ENCODE data around the gene TFDP1.

The TFDP1 gene, protein sequence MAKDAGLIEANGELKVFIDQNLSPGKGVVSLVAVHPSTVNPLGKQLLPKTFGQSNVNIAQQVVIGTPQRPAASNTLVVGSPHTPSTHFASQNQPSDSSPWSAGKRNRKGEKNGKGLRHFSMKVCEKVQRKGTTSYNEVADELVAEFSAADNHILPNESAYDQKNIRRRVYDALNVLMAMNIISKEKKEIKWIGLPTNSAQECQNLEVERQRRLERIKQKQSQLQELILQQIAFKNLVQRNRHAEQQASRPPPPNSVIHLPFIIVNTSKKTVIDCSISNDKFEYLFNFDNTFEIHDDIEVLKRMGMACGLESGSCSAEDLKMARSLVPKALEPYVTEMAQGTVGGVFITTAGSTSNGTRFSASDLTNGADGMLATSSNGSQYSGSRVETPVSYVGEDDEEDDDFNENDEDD

DNA sequence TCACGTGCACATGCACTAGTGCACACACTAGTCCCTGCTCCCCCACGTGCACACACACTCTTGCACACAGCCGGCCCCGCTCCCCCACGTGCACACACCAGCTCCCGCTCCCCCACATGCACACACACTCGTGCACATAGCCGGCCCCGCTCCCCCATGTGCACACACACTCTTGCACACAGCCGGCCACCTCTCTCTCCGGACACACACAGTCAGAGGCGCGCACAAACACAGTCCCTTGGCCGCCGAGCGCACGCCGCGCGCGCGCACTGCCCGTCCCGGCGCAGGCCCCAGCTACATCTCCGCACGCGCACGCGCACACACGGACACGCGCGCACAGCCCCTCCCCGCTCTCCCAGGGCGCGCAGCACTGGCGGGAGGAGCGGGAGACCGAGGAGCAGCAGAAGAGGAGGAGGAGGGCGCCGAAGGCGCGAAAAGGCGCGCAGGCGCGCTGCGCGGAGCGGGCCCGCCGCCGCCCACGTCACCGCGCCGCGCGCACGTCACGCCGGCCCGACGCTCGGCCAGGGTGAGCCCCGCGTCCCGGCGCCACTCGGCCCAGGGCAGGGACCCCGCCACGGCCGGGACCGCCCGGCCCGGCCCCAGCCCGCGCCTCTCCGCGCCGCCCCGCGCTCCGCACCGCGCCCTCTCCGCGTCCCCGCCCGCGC is at the start of gene TFDP1:
TFDP1 (plus strand) TSS at position 549 of the 665 bp plus-strand sequence. CDS start 1,085 bp downstream, outside the sequence.
- DNase-seq (ENCODE audit: low read depth in 2 of 2), result peak; percentile 61 to 62

DNA sequence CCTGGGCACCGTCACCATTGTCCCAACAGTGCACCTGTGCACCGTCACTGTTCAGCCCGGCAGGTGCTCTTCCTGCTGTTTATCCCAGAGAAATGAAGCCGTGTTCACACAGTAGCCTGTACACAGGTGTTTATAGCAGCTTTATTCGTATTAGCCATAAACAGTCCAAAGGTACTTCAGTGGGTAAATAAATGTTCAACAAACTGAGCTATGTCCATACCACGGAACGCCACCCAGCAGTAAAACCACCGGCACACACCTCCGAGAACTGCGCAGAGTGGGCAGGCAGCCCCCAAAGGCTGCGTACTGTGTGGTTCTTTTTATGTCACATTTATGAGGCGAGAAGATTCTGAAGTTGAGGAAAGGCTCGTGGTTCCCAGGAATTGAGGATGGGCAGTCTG is 49.2 kb upstream of the TFDP1 start:
- no peak for DNase-seq (ENCODE audit: low read depth in 2 of 2)

DNA sequence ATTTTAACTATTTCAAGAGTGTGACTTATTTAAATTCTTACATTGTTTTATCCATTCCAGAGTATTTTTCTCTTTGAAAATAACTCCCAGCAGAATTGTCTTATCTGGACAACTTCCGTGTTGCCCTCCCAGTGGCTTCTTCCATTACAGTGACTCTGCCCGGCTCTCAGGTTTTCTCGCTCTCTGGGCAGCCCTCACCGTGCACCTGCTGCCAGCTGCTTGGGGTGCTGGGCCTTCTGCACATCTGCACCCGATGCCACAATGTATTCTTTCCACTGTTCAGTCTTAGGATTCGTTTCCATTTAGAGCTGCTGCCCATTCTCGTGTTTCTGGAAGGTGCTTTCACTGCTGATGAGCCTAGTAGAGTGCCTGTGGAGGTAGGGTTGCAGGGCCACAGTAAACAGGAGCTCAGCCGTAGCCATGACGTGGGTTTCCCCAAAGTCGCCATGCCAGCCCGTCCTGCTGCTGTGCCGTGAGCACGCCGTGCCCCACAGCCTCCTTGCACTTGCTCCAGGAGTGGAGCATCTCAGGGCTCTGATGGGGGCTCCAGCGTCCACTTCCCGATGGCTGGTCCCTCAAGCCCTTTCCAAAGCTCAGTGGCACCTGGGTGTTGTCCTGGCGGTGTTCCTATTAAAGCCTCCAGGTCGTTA is 48.0 kb upstream of the TFDP1 start:
- no peak for DNase-seq (ENCODE audit: low read depth in 2 of 2)

DNA sequence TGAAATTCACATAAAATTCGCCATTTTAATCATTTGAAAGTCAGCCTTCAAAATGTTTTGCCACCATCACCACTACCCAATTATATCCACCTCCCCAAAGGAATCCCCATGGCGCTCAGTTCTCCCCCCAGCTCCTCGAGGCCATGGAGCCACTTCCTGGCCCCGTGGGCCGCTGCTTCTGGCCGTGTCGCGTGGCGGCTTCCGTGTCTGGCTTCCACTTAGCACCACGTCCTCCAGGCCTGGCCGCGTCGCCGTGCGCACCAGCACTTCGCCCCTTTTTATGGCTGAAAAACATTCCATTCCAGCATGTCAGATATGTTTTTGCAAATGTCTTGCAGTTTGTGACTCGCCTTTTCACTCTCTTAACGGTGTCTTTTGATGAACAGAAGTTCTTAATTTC is 47.3 kb upstream of the TFDP1 start:
- no peak for DNase-seq (ENCODE audit: low read depth in 2 of 2)

DNA sequence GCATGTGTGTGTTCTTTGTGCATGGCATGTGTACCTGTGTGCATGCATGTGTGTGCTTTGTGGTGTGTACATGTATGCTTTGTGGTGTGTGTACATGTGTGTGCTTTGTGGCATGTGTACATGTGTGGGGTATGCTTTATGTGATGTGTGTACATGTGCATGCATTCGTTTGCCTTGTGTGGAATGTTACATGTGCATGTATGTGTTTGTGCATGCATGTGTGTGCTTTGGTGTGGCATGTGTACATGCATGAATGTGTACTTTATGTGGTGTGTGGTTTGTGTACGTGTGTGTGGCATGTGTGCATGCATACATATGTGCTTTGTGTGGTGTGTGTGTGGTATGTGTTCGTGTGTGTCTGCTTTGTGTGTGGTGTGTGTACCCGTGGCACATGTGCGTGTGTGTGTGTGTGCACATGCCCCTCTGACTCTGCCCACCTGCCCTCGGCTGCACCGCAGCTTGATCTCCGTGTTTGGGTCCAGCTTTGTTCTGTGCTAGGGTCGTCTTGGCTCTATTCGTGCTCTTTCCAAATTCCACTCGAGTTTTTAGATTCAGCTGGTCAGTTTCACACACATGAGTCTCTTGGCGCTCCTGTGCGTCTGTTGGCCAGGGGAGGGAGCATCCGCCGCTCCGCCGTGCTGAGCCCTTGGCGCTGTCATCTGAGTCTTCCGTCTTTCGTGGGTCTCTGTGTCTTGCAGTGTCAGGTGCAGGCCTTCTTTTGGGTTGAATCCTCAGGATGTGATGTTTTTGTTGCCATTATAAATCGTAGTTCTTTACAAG is 46.5 kb upstream of the TFDP1 start:
- DNase-seq (ENCODE audit: low read depth in 2 of 2), result no peak

DNA sequence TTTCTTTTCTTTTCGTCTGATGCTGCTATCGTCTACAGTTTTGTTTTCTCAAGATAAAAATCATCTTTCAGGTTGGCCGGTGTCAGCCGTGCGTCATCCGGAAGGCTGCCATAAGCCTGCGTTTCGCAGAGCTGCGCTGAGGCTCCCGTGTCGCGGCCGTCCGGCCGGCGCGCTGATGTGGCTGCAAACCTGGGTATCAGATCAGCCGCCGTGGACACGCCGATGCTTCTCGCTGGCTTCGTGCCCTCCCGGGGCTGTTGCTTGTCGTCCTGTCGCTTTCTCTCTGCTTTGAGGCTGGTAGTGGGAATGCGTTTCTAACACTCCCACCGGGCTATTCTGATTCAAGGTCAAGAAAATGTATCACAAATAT is 45.9 kb upstream of the TFDP1 start:
- DNase-seq (ENCODE audit: low read depth in 2 of 2), result no peak

DNA sequence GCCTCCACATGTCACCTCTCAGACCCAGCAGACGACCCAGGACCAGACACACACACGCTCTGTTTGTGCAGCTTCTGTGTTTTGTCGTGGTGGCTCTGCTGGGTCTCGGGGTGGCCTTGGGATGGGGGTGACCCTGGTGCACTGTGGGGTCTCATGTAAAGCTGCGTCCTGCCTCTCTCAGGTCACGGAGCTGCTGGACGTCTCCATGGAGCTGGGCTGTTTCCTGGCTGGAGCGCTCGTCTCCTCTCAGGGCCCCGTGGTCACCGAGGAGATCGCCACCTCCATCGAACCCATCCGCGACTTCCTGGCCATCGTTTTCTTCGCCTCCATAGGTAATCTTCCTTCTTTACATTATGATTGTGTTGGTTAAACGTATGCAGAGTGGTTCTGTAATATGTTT is 45.4 kb upstream of the TFDP1 start:
- no peak for DNase-seq (ENCODE audit: low read depth in 2 of 2)

DNA sequence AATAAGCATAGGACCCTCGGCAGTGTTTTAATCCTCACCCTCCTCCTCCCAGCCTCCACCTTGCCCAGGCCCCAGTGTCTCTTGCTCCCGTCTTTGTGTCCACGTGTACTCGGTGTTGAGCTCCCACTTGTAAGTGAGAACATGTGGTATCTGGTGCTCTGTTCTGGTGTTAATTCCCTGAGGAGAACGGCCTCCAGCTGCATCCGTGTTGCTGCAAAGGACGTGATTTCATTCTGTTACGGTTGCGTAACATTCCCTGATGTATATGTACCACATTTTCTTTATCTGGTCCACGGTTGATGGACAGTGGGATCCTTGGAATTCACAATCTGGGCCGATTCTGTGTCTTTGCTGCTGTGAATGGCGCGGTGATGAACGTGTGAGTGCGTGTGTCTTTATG is 44.7 kb upstream of the TFDP1 start:
- DNase-seq (ENCODE audit: low read depth in 2 of 2), result peak; percentile 60 to 62

DNA sequence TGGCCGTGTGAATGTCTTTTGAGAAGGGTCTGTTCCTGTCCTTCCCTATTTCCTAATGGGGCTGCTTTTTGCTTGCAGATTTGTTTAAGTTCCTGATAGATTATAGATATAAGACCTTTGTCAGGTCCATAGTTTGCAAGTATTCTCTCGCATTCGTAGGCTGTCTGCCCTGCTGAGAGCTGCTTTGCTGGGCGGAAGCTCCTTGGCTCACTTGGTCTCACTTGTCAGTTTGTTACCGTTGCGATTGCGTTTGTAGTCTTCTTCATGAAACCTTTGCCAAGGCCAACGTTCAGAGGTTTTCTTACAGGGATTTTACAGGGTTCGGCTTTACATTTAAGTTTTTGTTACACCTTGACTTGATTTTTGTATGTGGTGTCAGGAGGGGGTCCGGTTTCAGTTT is 44.0 kb upstream of the TFDP1 start:
- DNase-seq (ENCODE audit: low read depth in 2 of 2), result no peak

DNA sequence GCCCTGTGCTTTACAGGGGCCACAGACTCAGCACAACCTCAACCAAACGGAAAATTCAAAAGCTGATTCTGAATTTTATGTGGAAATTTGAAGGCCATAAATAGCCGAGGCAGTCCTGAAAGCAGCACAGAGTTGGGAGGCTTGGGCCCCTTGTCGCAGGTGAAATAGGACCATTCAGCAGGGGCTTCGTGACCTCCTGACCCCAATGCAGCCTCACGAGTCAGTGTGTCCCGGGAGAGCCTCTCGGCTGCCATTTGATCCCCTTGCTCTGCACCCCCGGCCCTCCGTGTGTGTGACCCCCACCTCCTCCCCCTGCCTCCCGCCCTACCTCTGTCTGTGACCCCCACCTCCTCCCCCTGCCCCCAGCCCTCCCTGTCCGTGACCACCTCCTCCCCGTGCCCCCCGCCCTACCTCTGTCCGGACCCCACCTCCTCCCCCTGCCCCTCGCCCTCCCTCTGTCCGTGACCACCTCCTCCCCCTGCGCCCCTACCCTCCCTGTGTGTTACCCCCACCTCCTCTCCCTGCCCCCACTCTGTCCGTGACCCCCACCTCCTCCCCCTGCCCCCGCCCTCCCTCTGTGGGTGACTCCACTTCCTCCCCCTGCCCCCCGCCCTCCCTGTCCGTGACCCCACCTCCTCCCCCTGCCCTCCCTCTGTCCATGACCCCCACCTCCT is 41.7 kb upstream of the TFDP1 start:
- DNase-seq (ENCODE audit: low read depth in 2 of 2), result no peak

DNA sequence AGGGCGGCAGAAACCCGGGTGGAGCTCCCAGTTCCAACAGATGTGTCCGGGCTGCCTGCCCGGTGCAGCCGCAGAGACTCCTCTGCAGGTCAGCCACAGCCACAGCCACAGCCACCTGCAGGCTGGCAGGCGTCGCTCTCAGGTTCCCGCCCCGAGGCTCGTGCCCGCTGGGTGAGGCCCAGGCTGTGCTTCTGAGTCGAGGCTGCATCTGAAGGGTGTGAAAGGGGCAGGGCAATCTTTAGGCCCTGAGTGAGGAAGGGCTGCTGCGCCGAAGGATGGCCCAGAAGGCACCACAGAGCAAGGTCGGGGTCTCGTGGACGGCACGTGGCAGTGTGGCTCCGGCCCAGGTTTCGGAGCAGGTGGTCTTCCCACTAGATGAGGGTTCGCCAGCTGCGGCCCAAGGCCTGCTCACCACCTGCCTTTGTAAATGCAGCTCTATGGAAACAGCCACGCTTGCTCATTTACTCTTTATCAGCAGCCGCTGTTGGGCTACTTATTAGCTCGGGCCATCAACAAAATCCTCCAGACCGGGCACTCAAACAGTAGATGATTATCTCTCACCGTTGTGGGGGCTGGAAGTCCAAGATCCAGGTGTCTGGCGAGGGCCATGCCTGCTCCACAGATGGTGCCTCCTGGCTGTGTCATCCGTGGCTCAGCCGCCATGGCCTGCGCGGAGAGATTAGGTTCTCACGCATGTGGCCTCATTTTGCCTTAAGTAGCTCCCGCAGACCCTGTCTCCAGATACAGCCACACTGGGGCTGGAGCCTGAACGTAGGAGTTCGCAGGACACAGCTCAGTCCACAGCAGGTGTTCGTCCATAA is 40.3 kb upstream of the TFDP1 start:
- no peak for DNase-seq (ENCODE audit: low read depth in 2 of 2)

DNA sequence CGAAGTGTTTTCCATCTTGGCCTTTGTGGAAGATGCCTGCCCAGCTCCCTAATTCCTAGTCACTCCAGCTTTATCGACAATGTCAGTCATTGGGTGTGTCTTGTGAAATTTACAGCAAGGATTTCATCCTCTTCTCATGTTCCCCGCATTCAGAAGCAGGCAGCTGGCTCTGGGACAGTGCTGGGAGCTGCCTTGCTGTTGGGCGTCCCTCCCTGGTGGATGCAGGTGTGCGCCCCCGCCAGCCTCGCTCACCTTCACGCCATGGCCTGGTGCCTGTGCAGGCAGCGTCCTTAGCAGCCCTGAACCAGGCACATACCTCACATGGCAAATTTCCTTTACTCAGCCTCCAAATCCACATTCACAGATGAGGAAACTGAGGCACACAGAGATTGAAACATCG is 39.7 kb upstream of the TFDP1 start:
- DNase-seq (ENCODE audit: low read depth in 2 of 2), result no peak

DNA sequence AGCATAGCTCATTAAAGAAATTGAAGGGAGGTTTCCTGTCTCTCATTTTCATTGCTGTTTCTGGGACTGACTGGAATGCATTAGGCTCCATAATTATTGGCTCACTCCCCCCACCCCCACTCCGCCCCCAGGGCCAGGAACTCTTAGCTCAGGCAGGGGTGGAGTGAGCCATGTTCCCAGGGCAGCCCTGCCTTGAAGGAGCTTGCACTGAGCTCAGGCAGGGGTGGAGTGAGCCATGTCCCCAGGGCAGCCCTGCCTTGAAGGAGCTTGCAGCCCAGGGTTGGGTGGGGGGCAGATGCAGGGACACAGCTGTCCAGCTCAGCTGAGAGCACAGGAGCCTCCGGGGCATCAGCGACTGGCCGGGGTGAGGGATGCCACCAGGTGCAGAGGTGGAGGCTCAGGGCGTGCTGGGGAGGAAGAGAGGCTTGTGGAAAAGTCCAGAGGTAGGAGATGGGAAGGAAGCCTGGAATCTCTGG is 39.1 kb upstream of the TFDP1 start:
- peak; percentile 22 to 23 for DNase-seq (ENCODE audit: low read depth in 2 of 2)

DNA sequence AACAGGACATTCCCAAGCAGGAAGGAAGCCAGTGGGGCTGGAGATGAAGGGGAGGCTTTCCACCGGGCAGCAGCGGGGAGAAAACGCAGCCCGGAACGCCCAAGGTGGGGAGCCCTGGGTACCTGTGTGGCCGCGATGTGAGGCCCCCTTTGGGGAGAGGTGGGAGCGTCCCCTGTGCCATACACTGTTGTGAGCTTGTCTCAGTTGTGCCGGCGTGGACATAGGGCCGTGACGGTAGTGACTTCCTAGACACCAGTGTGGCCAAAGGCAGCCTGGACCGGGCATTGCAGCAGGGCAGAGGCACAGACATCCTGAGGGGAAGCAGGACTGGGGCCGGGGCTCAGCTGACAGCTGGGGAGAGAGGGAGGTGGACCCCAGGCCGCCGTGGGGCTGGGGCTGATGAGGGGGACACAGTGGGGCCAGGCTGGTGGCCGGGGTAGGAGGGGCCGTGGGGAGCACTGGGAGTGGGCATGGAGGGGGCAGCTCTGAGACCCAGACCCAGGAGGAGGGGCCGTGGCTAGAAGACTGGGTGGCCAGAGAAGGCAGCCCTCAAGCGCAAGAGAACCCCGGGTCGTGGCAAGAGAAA is 38.5 kb upstream of the TFDP1 start:
- DNase-seq (ENCODE audit: low read depth in 2 of 2), result no peak

DNA sequence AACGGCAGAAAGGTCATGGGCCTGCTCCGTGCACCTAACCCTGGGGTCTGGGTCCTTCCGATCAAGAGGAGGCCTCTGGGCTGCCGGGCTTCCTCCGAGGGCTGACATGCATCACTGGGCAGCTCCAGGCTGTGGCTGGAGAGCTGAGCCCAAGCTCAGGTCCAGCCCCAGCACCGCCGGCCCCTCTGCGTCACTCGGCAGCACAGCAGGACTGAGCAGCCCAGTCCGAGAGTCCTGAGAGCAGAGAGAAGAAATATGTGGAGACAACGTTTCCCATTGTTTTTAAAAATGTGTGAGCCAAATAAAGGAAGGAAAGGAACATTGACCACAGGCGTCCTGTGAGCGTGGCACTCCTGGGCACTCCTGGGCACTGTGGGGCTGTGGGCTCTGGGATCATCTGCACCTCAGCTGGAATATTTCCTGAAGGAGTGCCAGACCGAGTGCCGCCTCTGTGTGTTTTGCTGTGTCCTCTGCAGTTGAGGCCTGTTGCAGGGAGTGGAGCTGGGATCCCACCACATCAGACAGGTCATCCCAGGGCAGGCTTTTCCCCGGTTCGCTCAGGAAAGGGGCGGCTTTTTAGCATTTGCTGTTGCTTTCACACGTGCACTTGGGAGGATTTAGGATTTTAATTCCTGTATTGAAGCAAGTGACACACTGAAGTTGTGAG is 37.8 kb upstream of the TFDP1 start:
- DNase-seq (ENCODE audit: low read depth in 2 of 2), result no peak

DNA sequence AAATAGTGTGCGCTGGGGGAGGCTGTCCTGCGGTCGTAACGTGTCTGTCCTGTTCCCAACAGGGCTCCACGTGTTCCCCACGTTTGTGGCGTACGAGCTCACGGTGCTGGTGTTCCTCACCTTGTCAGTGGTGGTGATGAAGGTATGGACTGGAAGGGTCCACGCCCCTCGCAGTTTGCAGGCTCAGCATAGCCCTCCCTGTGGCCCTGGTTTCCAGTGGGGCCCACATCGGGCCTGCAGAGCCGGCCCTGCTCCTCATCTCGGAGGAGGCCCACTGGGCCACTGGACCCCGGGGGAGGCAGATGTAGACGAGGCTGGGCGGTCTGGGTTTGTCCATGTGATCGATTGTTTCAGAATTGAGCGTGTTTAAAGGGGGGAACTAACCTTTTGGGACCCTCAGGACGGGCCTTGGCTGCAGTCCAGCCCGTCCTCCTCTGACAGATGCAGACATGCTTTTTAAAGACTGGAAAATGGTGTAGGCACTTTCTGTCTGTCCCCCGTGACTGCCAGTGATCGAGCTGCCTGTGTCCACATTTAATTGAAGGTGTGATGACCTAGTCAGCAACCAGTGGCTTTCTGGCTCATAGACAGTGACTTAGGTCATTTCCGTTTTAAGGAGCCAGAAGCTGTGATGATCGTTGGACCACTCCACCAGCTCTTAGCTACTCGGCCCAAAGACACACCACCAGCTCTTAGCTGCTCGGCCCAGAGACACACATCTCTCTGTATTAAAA is 37.1 kb upstream of the TFDP1 start:
- no peak for DNase-seq (ENCODE audit: low read depth in 2 of 2)

DNA sequence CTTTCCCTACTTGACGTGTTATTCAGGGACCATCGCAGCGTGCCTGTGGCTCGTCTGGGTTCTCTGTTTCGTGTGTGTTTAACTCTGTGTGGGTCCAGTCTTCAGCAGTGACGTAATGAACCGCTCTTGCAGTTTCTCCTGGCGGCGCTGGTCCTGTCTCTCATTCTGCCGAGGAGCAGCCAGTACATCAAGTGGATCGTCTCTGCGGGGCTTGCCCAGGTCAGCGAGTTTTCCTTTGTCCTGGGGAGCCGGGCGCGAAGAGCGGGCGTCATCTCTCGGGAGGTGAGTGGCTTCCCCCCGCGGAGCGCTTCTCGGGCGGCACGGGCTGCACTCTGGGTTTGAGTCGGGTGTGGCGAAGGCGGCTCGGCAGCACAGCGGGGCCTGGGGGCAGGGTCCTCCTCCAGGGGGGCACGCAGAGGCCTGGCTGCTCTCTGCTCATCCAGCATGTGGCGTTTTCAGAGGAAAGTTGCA is 36.3 kb upstream of the TFDP1 start:
- DNase-seq (ENCODE audit: low read depth in 2 of 2), result no peak

DNA sequence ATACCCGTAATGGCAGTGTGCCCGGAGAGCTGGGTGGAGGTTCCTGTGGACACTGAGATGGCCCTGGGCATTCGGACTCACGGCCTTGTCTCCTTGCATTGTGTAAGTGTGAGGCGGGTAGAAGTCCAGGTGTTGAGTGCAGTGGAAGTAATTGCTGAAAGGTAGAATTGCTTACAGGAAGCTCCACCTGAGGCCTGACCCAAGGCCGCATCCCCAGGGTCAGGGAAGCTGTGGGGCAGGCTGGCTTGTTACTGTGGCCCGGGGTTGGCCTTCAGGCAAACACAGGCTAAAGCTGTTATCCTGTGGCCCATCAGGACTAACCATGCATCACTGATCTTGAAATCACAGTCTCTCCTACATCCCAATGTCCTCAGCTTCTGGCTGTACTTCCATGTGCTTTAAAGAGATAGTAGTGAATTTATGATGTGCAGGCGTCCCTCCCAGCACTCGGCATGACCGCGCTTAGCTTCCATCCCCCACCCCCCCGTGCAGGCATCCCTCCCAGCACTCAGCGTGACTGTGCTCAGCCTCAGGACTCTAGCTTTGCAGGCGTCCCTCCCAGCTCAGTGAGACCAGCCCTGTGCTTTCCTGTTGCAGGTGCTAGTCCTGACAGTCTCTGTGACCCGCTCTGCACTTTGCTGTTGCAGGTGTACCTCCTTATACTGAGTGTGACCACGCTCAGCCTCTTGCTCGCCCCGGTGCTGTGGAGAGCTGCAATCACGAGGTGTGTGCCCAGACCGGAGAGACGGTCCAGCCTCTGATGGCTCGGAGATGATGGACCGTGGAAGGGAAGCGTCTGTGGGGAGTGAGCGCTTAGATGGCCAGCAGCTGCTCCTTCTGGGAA is 35.6 kb upstream of the TFDP1 start:
- no peak for DNase-seq (ENCODE audit: low read depth in 2 of 2)
